K562 (cell line): ENCODE measurements around the gene SMURF1.

ENCODE experiments used
- EGR1 ChIP-seq: fragments of 450-650 bp; conservative IDR thresholded peaks from 2 replicates; pipeline ENCODE4 v1.6.1; 2017; ENCODE audit warnings: mild to moderate bottlenecking
- MYBL2 ChIP-seq, 2 experiments: fragments of 450-650 bp in 1 of 2; sonication (generic) in 1 of 2; formaldehyde crosslinking in 1 of 2; IDR thresholded peaks; 2 replicates each; pipeline versions ENCODE4 v1.6.1 to v1.8.1; 2017 to 2022; ENCODE audit warnings: borderline replicate concordance in 1 of 2, inconsistent platforms in 1 of 2, low read depth in 1 of 2, mild to moderate bottlenecking in 1 of 2, missing genetic modification reagents in 1 of 2, moderate library complexity in 1 of 2
- POLR2AphosphoS2 ChIP-seq: IDR thresholded peaks from 2 replicates; pipeline ENCODE4 v1.6.1; 2012; ENCODE audit warnings: low read length, improper control_type of control experiment
- POLR2AphosphoS5 ChIP-seq: IDR thresholded peaks from 2 replicates; pipeline ENCODE4 v1.6.1; 2011; ENCODE audit warnings: mild to moderate bottlenecking, low read depth, low read length, moderate library complexity; ENCODE audit not compliant: control insufficient read depth, insufficient read depth
- ZC3H11A ChIP-seq: IDR thresholded peaks from 2 replicates; pipeline ENCODE4 v1.6.1; 2012; ENCODE audit warnings: low read depth, low read length, improper control_type of control experiment
- ZNF24 ChIP-seq: fragments of 450-650 bp; IDR thresholded peaks from 2 replicates; pipeline ENCODE4 v1.6.1; 2016
- TF ChIP-seq, protein P1 (sequence below): fragments of 450-650 bp; formaldehyde crosslinking; IDR thresholded peaks from 2 replicates; pipeline ENCODE4 v1.4.0; 2020; ENCODE audit warnings: mild to moderate bottlenecking, moderate library complexity

DNA sequence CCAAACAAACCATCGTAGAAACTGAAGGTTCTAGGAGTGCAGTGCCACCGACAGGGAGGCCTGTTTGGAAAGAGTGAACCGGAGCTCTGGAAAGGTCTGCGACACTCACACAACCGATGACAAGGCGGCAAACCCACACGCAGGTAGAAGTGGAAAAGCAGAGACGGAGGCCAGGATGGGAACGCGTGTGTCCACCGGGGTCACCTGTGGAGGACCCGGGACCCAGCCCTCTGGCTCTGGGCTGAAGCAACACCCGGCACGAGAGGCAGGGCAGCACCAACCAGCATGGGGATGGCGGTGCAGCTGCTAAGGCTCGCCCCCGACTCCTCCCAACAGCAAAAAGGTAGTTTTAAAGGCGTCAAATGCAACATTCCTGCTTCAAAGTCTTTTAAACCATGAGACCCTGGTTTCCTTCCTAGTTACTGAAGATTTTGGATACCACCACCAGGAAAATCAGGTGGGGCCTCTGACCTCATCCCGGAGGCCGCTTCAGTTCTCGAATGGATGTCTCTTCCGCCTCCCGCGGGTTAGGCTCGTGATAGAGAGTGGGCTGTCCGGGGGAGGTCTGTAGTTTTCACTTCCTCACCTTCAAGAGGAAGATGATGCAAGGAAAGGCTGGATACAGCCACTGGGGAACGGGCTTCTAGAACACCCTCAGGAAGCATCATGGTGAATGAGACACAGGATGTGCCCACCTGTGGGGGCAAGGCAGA is 115.5 kb downstream of the SMURF1 start:
- TF ChIP-seq EGR1 = no peak
- TF ChIP-seq MYBL2 (IDR thresholded peaks at IDR 0.05; ENCODE audit: low read depth) = no peak
- no peak for TF ChIP-seq MYBL2 (CRISPR knock-in tag; IDR thresholded peaks at IDR 0.05; ENCODE audit: borderline replicate concordance)
- TF ChIP-seq, protein P1, sequence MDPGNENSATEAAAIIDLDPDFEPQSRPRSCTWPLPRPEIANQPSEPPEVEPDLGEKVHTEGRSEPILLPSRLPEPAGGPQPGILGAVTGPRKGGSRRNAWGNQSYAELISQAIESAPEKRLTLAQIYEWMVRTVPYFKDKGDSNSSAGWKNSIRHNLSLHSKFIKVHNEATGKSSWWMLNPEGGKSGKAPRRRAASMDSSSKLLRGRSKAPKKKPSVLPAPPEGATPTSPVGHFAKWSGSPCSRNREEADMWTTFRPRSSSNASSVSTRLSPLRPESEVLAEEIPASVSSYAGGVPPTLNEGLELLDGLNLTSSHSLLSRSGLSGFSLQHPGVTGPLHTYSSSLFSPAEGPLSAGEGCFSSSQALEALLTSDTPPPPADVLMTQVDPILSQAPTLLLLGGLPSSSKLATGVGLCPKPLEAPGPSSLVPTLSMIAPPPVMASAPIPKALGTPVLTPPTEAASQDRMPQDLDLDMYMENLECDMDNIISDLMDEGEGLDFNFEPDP (CRISPR knock-in tag) = no peak
- TF ChIP-seq ZNF24 = no peak
- TF ChIP-seq POLR2AphosphoS2 = no peak
- no peak for TF ChIP-seq ZC3H11A
- no peak for TF ChIP-seq POLR2AphosphoS5
